Tibial nerve (tissue), 4 donors: ENCODE results near the gene C2CD5.

Experiments used
- EP300 ChIP-seq, 2 donors: sonication (generic); formaldehyde crosslinking; IDR thresholded peaks; one replicate each; pipeline ENCODE4 v1.6.1; 2017; ENCODE audit warnings: antibody characterized with exemption in 2 of 2, mild to moderate bottlenecking in 1 of 2
- POLR2A ChIP-seq, 2 donors: fragments of 450-650 bp; IDR thresholded peaks; one replicate each; pipeline ENCODE4 v1.6.1; 2017; ENCODE audit warnings: antibody characterized with exemption in 2 of 2, mild to moderate bottlenecking in 2 of 2, moderate library complexity in 2 of 2
- TF ChIP-seq, protein P1 (sequence below), 5 experiments: fragments of 200-600 bp in 3 of 5; fragments of 450-650 bp in 2 of 5; sonication (generic) in 3 of 5; IDR thresholded peaks; one replicate each; pipeline ENCODE4 v1.5.1; 2016 to 2019; ENCODE audit warnings: antibody characterized with exemption in 5 of 5, mild to moderate bottlenecking in 3 of 5, moderate library complexity in 2 of 5

DNA sequence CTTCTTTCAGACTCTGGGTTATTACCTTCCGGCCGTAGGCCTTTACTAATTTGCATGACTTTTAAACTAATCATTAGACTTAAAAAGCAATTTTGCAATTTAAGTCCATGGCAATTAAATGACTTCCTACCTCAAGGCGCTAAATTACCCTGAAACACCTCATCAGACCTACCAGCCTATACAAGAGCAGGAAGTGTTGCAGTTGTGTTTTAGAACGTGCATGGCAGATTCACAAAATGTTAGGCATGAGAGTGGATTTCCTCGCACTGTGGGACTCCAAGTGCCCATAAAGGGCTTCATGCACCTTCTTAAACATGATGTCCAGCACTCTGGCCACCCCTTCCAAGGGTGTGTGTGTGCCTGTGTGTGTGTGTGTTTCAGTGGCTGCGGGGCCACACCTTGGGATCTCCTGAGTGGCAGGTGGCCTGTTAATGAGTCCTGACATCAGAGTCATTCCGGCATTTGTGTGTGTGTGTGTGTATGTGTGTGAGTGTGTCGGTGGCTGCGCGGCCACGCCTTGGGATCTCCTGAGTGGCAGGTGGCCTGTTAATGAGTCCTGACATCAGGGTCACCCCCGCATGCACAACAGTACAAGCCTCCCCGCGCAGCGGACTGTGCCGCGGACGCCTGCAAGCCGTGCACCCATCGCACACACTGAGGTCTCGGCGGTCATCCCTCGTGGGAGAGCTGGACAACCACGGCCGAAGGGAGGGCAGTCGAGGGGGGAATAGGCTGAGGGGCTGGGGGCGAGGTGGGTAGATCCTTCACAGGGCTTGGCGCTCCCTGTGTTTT lies 900 bp downstream of the C2CD5 start:
- TF ChIP-seq, protein P1, sequence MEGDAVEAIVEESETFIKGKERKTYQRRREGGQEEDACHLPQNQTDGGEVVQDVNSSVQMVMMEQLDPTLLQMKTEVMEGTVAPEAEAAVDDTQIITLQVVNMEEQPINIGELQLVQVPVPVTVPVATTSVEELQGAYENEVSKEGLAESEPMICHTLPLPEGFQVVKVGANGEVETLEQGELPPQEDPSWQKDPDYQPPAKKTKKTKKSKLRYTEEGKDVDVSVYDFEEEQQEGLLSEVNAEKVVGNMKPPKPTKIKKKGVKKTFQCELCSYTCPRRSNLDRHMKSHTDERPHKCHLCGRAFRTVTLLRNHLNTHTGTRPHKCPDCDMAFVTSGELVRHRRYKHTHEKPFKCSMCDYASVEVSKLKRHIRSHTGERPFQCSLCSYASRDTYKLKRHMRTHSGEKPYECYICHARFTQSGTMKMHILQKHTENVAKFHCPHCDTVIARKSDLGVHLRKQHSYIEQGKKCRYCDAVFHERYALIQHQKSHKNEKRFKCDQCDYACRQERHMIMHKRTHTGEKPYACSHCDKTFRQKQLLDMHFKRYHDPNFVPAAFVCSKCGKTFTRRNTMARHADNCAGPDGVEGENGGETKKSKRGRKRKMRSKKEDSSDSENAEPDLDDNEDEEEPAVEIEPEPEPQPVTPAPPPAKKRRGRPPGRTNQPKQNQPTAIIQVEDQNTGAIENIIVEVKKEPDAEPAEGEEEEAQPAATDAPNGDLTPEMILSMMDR (IDR thresholded peaks at IDR 0.05) = no peak
- TF ChIP-seq EP300 (IDR thresholded peaks at IDR 0.05) (no peak), POLR2A (IDR thresholded peaks at IDR 0.05) (no peak)
